HCT116 (cell line): ENCODE data around the gene SIT1.

ENCODE experiments used
- CBX3 ChIP-seq: IDR thresholded peaks from 2 replicates; pipeline ENCODE4 v1.6.1; 2012; ENCODE audit warnings: low read depth
- CTCF ChIP-seq, 3 experiments: fragments of 200-600 bp in 1 of 3; sonication (generic) in 1 of 3; IDR thresholded peaks in 2 of 3; conservative IDR thresholded peaks in 1 of 3; 2 replicates each; pipeline ENCODE4 v1.5.1; 2012 to 2017; ENCODE audit warnings: low read depth in 2 of 3, low read length in 2 of 3, antibody characterized with exemption in 1 of 3, borderline replicate concordance in 1 of 3, control low read depth in 1 of 3, mild to moderate bottlenecking in 1 of 3, mixed read lengths in 1 of 3, mixed run types in 1 of 3, moderate library complexity in 1 of 3; ENCODE audit not compliant: insufficient read depth in 1 of 3
- EZH2 ChIP-seq: fragments of 200-600 bp; sonication (generic); IDR thresholded peaks from 2 replicates; pipeline ENCODE4 v1.6.1; 2017; ENCODE audit warnings: antibody characterized with exemption, mixed run types
- EZH2phosphoT487 ChIP-seq: fragments of 200-600 bp; IDR thresholded peaks from 2 replicates; pipeline ENCODE4 v1.6.1; 2018; ENCODE audit warnings: antibody characterized with exemption, borderline replicate concordance
- MAX ChIP-seq: IDR thresholded peaks from 2 replicates; pipeline ENCODE4 v1.6.1; 2012
- POLR2A ChIP-seq: IDR thresholded peaks from 2 replicates; pipeline ENCODE4 v1.7.0; 2011; ENCODE audit warnings: borderline replicate concordance; ENCODE audit not compliant: insufficient read depth, insufficient read length; ENCODE audit errors: extremely low read depth
- POLR2AphosphoS5 ChIP-seq: IDR thresholded peaks from 2 replicates; pipeline ENCODE4 v1.6.1; 2011; ENCODE audit warnings: mild to moderate bottlenecking, low read depth, low read length, moderate library complexity
- RAD21 ChIP-seq: IDR thresholded peaks from 2 replicates; pipeline ENCODE4 v1.6.1; 2012; ENCODE audit warnings: low read depth, mild to moderate bottlenecking
- REST ChIP-seq: IDR thresholded peaks from 2 replicates; pipeline ENCODE4 v1.6.1; 2012; ENCODE audit warnings: low read depth
- SIN3A ChIP-seq: IDR thresholded peaks from 2 replicates; pipeline ENCODE4 v1.6.1; 2012; ENCODE audit warnings: low read depth
- TCF7L2 ChIP-seq: IDR thresholded peaks from 2 replicates; pipeline ENCODE4 v1.7.0; 2011; ENCODE audit warnings: borderline replicate concordance, inconsistent platforms; ENCODE audit not compliant: insufficient read depth, insufficient read length; ENCODE audit errors: extremely low read depth
- YY1 ChIP-seq: IDR thresholded peaks from 2 replicates; pipeline ENCODE4 v1.6.1; 2011; ENCODE audit warnings: low read length, low read depth, moderate library complexity, mild to moderate bottlenecking; ENCODE audit not compliant: insufficient replicate concordance; ENCODE audit errors: extremely low read depth
- ZFX ChIP-seq: fragments of 450-650 bp; IDR thresholded peaks from 2 replicates; pipeline ENCODE4 v1.6.1; 2017
- ZNF274 ChIP-seq: fragments of 200-500 bp; sonication (Bioruptor generic); IDR thresholded peaks from 2 replicates; pipeline ENCODE4 v1.6.1; 2014; ENCODE audit warnings: mild to moderate bottlenecking, low read depth, low read length, inconsistent platforms

- TF ChIP-seq CTCF (IDR thresholded peaks at IDR 0.05 in 2 of 3, conservative IDR thresholded peaks at IDR 0.05 in 1 of 3; ENCODE audit: borderline replicate concordance in 1 of 3, insufficient read depth in 1 of 3, low read depth in 2 of 3, low read length in 2 of 3) (no peak), CBX3 (no peak), MAX (no peak), ZNF274 (no peak), REST (no peak), EZH2 (no peak), POLR2A (no peak), RAD21 (no peak), YY1 (no peak), EZH2phosphoT487 (no peak), SIN3A (no peak), POLR2AphosphoS5 (no peak), ZFX (no peak), TCF7L2 (no peak)
Observed at GRCh38 chr9:35683323-35683722, 32.6 kb upstream of the SIT1 start.
